Keratinocyte (primary cell): Measurements from ENCODE around the gene DNPH1. TPM values are rescaled to one million over a fixed set of nuclear protein-coding genes. Genes with fewer than 3 reads are reported as not detected.

Experiments used
- DNase-seq: peaks from one replicate; pipeline ENCODE4 v3.0.0-alpha.2; 2011; ENCODE audit warnings: low read depth, missing footprints, low spot score
- FAIRE-seq: peaks from 2 replicates; lab custom pipeline; 2011; peaks lifted over from hg19 to GRCh38; lab: Jason Lieb, UNC
- H2AFZ ChIP-seq: 2 replicates; pipeline ENCODE4 v1.6.0; 2012; ENCODE audit warnings: low read length, control low read depth, inconsistent platforms; ENCODE audit not compliant: control insufficient read depth
- H3K27ac ChIP-seq: 2 replicates; pipeline ENCODE4 v1.5.1; 2011; ENCODE audit warnings: low read length; ENCODE audit not compliant: control insufficient read depth, insufficient read depth
- H3K27me3 ChIP-seq: 3 replicates; pipeline ENCODE4 v1.6.0; 2011; ENCODE audit warnings: low read length; ENCODE audit not compliant: control insufficient read depth, insufficient read depth; ENCODE audit errors: extremely low read depth
- H3K36me3 ChIP-seq, 2 experiments: 2 replicates in 1 of 2; 3 replicates in 1 of 2; pipeline ENCODE4 v1.5.1; 2011; ENCODE audit warnings: low read length in 2 of 2, mild to moderate bottlenecking in 1 of 2; ENCODE audit not compliant: control insufficient read depth in 2 of 2, insufficient read depth in 2 of 2; ENCODE audit errors: extremely low read depth in 1 of 2
- H3K4me1 ChIP-seq: 3 replicates; pipeline ENCODE4 v1.5.1; 2011; ENCODE audit warnings: low read length; ENCODE audit not compliant: control insufficient read depth, insufficient read depth; ENCODE audit errors: extremely low read depth
- H3K4me2 ChIP-seq: 3 replicates; pipeline ENCODE4 v1.6.0; 2011; ENCODE audit warnings: low read depth, low read length; ENCODE audit not compliant: control insufficient read depth, insufficient read depth; ENCODE audit errors: extremely low read depth
- H3K4me3 ChIP-seq, 3 experiments: fragments of 200-600 bp in 1 of 3; sonication (generic) in 1 of 3; 2 replicates in 2 of 3; 3 replicates in 1 of 3; pipeline ENCODE4 v1.5.1; 2011 to 2016; ENCODE audit warnings: low read length in 3 of 3, mild to moderate bottlenecking in 3 of 3, control low read depth in 2 of 3, inconsistent platforms in 1 of 3, low read depth in 1 of 3, mixed read lengths in 1 of 3, mixed run types in 1 of 3, moderate library complexity in 1 of 3; ENCODE audit not compliant: control insufficient read depth in 2 of 3, insufficient read depth in 2 of 3; ENCODE audit errors: extremely low read depth in 1 of 3
- H3K79me2 ChIP-seq: 2 replicates; pipeline ENCODE4 v1.6.0; 2012; ENCODE audit warnings: low read length; ENCODE audit not compliant: control insufficient read depth, insufficient read depth
- H3K9ac ChIP-seq: 3 replicates; pipeline ENCODE4 v1.6.0; 2011; ENCODE audit warnings: low read length; ENCODE audit not compliant: control insufficient read depth, insufficient read depth; ENCODE audit errors: extremely low read depth
- H3K9me1 ChIP-seq: 3 replicates; pipeline ENCODE4 v1.6.0; 2011; ENCODE audit warnings: low read length; ENCODE audit not compliant: control insufficient read depth, insufficient read depth; ENCODE audit errors: extremely low read depth
- H3K9me3 ChIP-seq: 2 replicates; pipeline ENCODE4 v1.5.1; 2012; ENCODE audit warnings: low read depth, low read length; ENCODE audit not compliant: control insufficient read depth
- H4K20me1 ChIP-seq: 3 replicates; pipeline ENCODE4 v1.6.0; 2011; ENCODE audit warnings: low read length; ENCODE audit not compliant: control insufficient read depth, insufficient read depth; ENCODE audit errors: extremely low read depth
- CTCF ChIP-seq, 3 experiments: IDR thresholded peaks in 1 of 3; conservative IDR thresholded peaks in 1 of 3; optimal IDR thresholded peaks in 1 of 3; 2 replicates in 2 of 3; 3 replicates in 1 of 3; pipeline versions ENCODE3 to v1.5.1; 2011; ENCODE audit warnings: low read length in 3 of 3, mild to moderate bottlenecking in 3 of 3, moderate library complexity in 2 of 3, control low read depth in 1 of 3, inconsistent platforms in 1 of 3; ENCODE audit not compliant: insufficient read depth in 2 of 3; ENCODE audit errors: extremely low read depth in 1 of 3
- EZH2 ChIP-seq: IDR thresholded peaks from one replicate; pipeline ENCODE4 v1.6.1; 2012; ENCODE audit warnings: inconsistent platforms, mild to moderate bottlenecking, low read length, moderate library complexity
- dilution Hi-C: fragments of 300-500 bp; cut with MboI; formaldehyde crosslinking; loops from one replicate; pipeline ENCODE4 v1.7.0; 2020; ENCODE audit warnings: low sequenced_read_pairs; ENCODE audit not compliant: extremely low pct_ligation_motif_present
- polyA plus RNA-seq, 5 experiments: library from polyadenylated mRNA; depleted of rRNA in 3 of 5; stranded (reverse) in 3 of 5; stranded (forward) in 1 of 5; unstranded in 1 of 5; fragments of >200 nt; gene quantifications; 1 replicate in 1 of 5; 2 replicates in 3 of 5; 3 replicates in 1 of 5; pipeline versions ENCODE4 v1.2.1 to v1.2.3, GENCODE V29; 2011 to 2012; ENCODE audit warnings: missing spikeins in 2 of 5, low read depth in 1 of 5, low replicate concordance in 1 of 5

DNPH1 gene
- polyA plus RNA-seq, 1 donor (not counting 4 experiments of a cell fraction or from before 2014, with no cell fraction given), result 73.9 TPM

- Histone ChIP-seq H3K9me3 (no peaks in the 10 kb centered on the region), H3K36me3 (peaks cover 17 to 22% of the 10 kb centered on the region in 2 experiments), H3K9me1 (no peaks in the 10 kb centered on the region), H3K27me3 (no peaks in the 10 kb centered on the region), H3K79me2 (peaks cover 6% of the 10 kb centered on the region), H4K20me1 (no peaks in the 10 kb centered on the region), H3K4me2 (no peak overlapping the region), H3K4me1 (peaks cover 16% of the 10 kb centered on the region), H2AFZ (no peak overlapping the region), H3K27ac (no peak overlapping the region), H3K9ac (no peak overlapping the region), H3K4me3 (no peak overlapping the region)
- TF ChIP-seq EZH2 (no peak), CTCF (optimal IDR thresholded peaks at IDR 0.05 in 1 of 3, IDR thresholded peaks at IDR 0.05 in 1 of 3, conservative IDR thresholded peaks at IDR 0.05 in 1 of 3; ENCODE audit: extremely low read depth in 1 of 3, insufficient read depth in 2 of 3, low read length in 3 of 3) (no peak)
- dilution Hi-C loops, result no loop called here
- DNase-seq (no peak), FAIRE-seq (no peak)
These were observed 3.0 kb downstream of the DNPH1 start for GRCh38 chr6:43226192-43226851.

- H3K4me2 ChIP-seq, result no peak overlapping the region
- H3K9ac ChIP-seq, result no peak overlapping the region
- peaks cover 2% of the 10 kb centered on the region for H3K79me2 ChIP-seq
- no peaks in the 10 kb centered on the region for H4K20me1 ChIP-seq
- no peak overlapping the region for H3K4me3 ChIP-seq
- DNase-seq (no peak), FAIRE-seq (no peak)
- no peaks in the 10 kb centered on the region for H3K9me3 ChIP-seq
- dilution Hi-C loops, result no loop called here
- peaks cover 15% of the 10 kb centered on the region for H3K4me1 ChIP-seq
- no peak overlapping the region for H2AFZ ChIP-seq
- no peak overlapping the region for H3K27ac ChIP-seq
- TF ChIP-seq EZH2, result no peak
- TF ChIP-seq CTCF (optimal IDR thresholded peaks at IDR 0.05 in 1 of 3, IDR thresholded peaks at IDR 0.05 in 1 of 3, conservative IDR thresholded peaks at IDR 0.05 in 1 of 3; ENCODE audit: extremely low read depth in 1 of 3, insufficient read depth in 2 of 3, low read length in 3 of 3), result no peak
- H3K9me1 ChIP-seq, result no peaks in the 10 kb centered on the region
- H3K36me3 ChIP-seq, result peaks cover 21 to 39% of the 10 kb centered on the region in 2 experiments
- no peaks in the 10 kb centered on the region for H3K27me3 ChIP-seq
These were observed 6.1 kb downstream of the DNPH1 start for GRCh38 chr6:43223175-43223574.
